GM12878 (cell line): ENCODE results near the gene RPL31.

ENCODE experiments used
- FOS ChIP-seq: IDR thresholded peaks from 3 replicates; pipeline ENCODE4 v1.6.1; 2011; ENCODE audit warnings: borderline replicate concordance; ENCODE audit not compliant: insufficient read length; ENCODE audit errors: extremely low read depth
- FOXM1 ChIP-seq: IDR thresholded peaks from 2 replicates; pipeline ENCODE4 v1.6.1; 2012; ENCODE audit warnings: low read depth, mild to moderate bottlenecking, inconsistent platforms, low read length, moderate library complexity
- GABPA ChIP-seq: IDR thresholded peaks from 2 replicates; pipeline ENCODE4 v1.6.1; 2014; ENCODE audit warnings: antibody characterized with exemption, low read depth, mild to moderate bottlenecking, inconsistent platforms
- NRF1 ChIP-seq: conservative IDR thresholded peaks from 2 replicates; pipeline ENCODE4 v1.6.1; 2011; ENCODE audit warnings: mild to moderate bottlenecking, low read depth, low read length, improper control_type of control experiment
- PAX5 ChIP-seq: IDR thresholded peaks from 2 replicates; pipeline ENCODE4 v1.6.1; 2011; ENCODE audit warnings: low read depth, low read length, borderline replicate concordance
- STAT1 ChIP-seq: fragments of 450-650 bp; conservative IDR thresholded peaks from 2 replicates; pipeline ENCODE4 v1.6.1; 2014; ENCODE audit warnings: antibody characterized with exemption, mild to moderate bottlenecking
- TF ChIP-seq, protein P1 (sequence below), 3 experiments: IDR thresholded peaks in 2 of 3; conservative IDR thresholded peaks in 1 of 3; 2 replicates each; pipeline ENCODE4 v1.5.1; 2011; ENCODE audit warnings: low read depth in 3 of 3, low read length in 3 of 3, mild to moderate bottlenecking in 3 of 3, control low read depth in 2 of 3, moderate library complexity in 2 of 3, inconsistent platforms in 1 of 3, mixed read lengths in 1 of 3; ENCODE audit not compliant: control insufficient read depth in 2 of 3, insufficient read depth in 1 of 3; ENCODE audit errors: extremely low read depth in 1 of 3

DNA sequence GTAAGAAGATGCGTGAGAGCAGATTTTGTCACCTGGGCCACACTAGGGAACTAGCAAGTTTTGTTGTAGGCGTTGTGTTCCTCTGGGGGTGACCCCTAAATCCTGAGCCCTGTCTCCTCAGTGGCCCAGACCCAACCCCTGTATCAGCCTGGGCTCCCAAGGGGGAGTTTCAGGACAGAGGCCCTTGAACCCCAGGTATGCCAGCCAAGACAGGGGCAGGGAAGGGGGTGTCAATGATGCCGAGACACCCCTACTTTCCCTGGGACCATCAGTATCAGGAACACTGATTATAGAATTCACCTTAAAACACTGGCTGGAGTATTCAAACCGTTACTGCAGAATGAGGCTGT lies 39.1 kb upstream of the RPL31 start:
- TF ChIP-seq NRF1 (no peak), PAX5 (no peak), FOS (no peak), GABPA (no peak), STAT1 (no peak), FOXM1 (no peak)
- TF ChIP-seq, protein P1, sequence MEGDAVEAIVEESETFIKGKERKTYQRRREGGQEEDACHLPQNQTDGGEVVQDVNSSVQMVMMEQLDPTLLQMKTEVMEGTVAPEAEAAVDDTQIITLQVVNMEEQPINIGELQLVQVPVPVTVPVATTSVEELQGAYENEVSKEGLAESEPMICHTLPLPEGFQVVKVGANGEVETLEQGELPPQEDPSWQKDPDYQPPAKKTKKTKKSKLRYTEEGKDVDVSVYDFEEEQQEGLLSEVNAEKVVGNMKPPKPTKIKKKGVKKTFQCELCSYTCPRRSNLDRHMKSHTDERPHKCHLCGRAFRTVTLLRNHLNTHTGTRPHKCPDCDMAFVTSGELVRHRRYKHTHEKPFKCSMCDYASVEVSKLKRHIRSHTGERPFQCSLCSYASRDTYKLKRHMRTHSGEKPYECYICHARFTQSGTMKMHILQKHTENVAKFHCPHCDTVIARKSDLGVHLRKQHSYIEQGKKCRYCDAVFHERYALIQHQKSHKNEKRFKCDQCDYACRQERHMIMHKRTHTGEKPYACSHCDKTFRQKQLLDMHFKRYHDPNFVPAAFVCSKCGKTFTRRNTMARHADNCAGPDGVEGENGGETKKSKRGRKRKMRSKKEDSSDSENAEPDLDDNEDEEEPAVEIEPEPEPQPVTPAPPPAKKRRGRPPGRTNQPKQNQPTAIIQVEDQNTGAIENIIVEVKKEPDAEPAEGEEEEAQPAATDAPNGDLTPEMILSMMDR (IDR thresholded peaks at IDR 0.05 in 2 of 3, conservative IDR thresholded peaks at IDR 0.05 in 1 of 3; ENCODE audit: control insufficient read depth in 2 of 3, extremely low read depth in 1 of 3, insufficient read depth in 1 of 3, low read depth in 3 of 3, low read length in 3 of 3) = no peak
